Lower lobe of right lung (tissue), 2 donors: ENCODE data around the gene ABRACL. TPM values are rescaled to one million over a fixed set of nuclear protein-coding genes. Genes with fewer than 3 reads are reported as not detected.

Experiments
- ATAC-seq, 2 donors: fragments of 200-7000 bp; cut with Tn5 transposase; one replicate each; pipeline ENCODE4 v1.9.1; 2020 to 2022; ENCODE audit warnings: mild to moderate bottlenecking in 2 of 2, moderate library complexity in 2 of 2
- DNase-seq: peaks from one replicate; pipeline ENCODE4 v3.0.0-alpha.2; 2020
- H3K27ac ChIP-seq: fragments of 200-600 bp; one replicate; pipeline ENCODE4 v1.8.0; 2022
- H3K27me3 ChIP-seq: fragments of 200-600 bp; one replicate; pipeline ENCODE4 v1.8.0; 2022; ENCODE audit warnings: low read depth
- H3K36me3 ChIP-seq: fragments of 200-600 bp; one replicate; pipeline ENCODE4 v1.8.0; 2022; ENCODE audit warnings: mild to moderate bottlenecking
- H3K4me1 ChIP-seq: fragments of 200-600 bp; one replicate; pipeline ENCODE4 v1.8.0; 2022
- H3K4me3 ChIP-seq: fragments of 200-600 bp; one replicate; pipeline ENCODE4 v1.8.0; 2022; ENCODE audit warnings: mild to moderate bottlenecking
- H3K9me3 ChIP-seq: fragments of 200-600 bp; one replicate; pipeline ENCODE4 v1.8.0; 2022
- CTCF ChIP-seq: fragments of 200-600 bp; IDR thresholded peaks from one replicate; pipeline ENCODE4 v1.8.0; 2022; ENCODE audit warnings: antibody characterized with exemption, mild to moderate bottlenecking
- intact Hi-C: fragments of 100-400 bp; cut with DNase I; formaldehyde crosslinking; loops from one replicate; pipeline ENCODE4 v1.11.0; 2022
- total RNA-seq: library from RNA; stranded (reverse); fragmentation: NEBNext Ultra II Directional; extraction: Animal tissue kit (Norgen Biotek cat#: 25700); gene quantifications from one replicate; pipeline ENCODE4 v1.2.1, GENCODE V29; 2021
- donor health status: DM: no; HTN: yes; CAD: no; lungs with severe emphysema.

The ABRACL gene
- total RNA-seq, 1 donor from 2014 or later: 42.4 TPM

- no peak overlapping the region for H3K4me3 ChIP-seq
- no peaks in the 10 kb centered on the region for H3K27me3 ChIP-seq
- no peak for TF ChIP-seq CTCF
- intact Hi-C loops: no loop called here
- ATAC-seq (no peak), DNase-seq (no peak)
- H3K4me1 ChIP-seq: no peaks in the 10 kb centered on the region
- H3K27ac ChIP-seq: no peak overlapping the region
- no peaks in the 10 kb centered on the region for H3K9me3 ChIP-seq
- no peaks in the 10 kb centered on the region for H3K36me3 ChIP-seq
Observed at GRCh38 chr6:139053382-139053781, 24.8 kb downstream of the ABRACL start.

- Histone ChIP-seq H3K36me3 (no peaks in the 10 kb centered on the region), H3K9me3 (no peaks in the 10 kb centered on the region), H3K4me3 (no peak overlapping the region), H3K27me3 (no peaks in the 10 kb centered on the region), H3K27ac (no peak overlapping the region), H3K4me1 (no peaks in the 10 kb centered on the region)
- intact Hi-C loops: no loop called here
- ATAC-seq (no peak), DNase-seq (no peak)
- TF ChIP-seq CTCF: no peak
Observed at GRCh38 chr6:139054001-139054400, 25.5 kb downstream of the ABRACL start.

GRCh38 chr6:139055709-139056108 lies 27.2 kb downstream of the ABRACL start:
- no peaks in the 10 kb centered on the region for H3K27me3 ChIP-seq
- intact Hi-C loops: no loop called here
- H3K9me3 ChIP-seq: no peaks in the 10 kb centered on the region
- TF ChIP-seq CTCF: no peak
- ATAC-seq: no peak
- no peak for DNase-seq
- H3K4me1 ChIP-seq: no peaks in the 10 kb centered on the region
- H3K27ac ChIP-seq: no peak overlapping the region
- H3K36me3 ChIP-seq: no peaks in the 10 kb centered on the region
- H3K4me3 ChIP-seq: no peak overlapping the region

GRCh38 chr6:139058029-139058428 lies 29.5 kb downstream of the ABRACL start:
- ATAC-seq (no peak), DNase-seq (no peak)
- no peak overlapping the region for H3K27ac ChIP-seq
- H3K9me3 ChIP-seq: no peaks in the 10 kb centered on the region
- no peaks in the 10 kb centered on the region for H3K4me1 ChIP-seq
- TF ChIP-seq CTCF: no peak
- intact Hi-C loops: no loop called here
- H3K36me3 ChIP-seq: no peaks in the 10 kb centered on the region
- H3K4me3 ChIP-seq: no peak overlapping the region
- H3K27me3 ChIP-seq: no peaks in the 10 kb centered on the region

- no peak overlapping the region for H3K27ac ChIP-seq
- H3K27me3 ChIP-seq: no peaks in the 10 kb centered on the region
- DNase-seq (no peak), ATAC-seq (no peak)
- TF ChIP-seq CTCF: no peak
- H3K4me1 ChIP-seq: no peaks in the 10 kb centered on the region
- H3K4me3 ChIP-seq: no peak overlapping the region
- no peaks in the 10 kb centered on the region for H3K36me3 ChIP-seq
- H3K9me3 ChIP-seq: no peaks in the 10 kb centered on the region
- intact Hi-C loops: no loop called here
Observed at GRCh38 chr6:139060332-139060731, 31.8 kb downstream of the ABRACL start.
